ENCODE results near the gene TMEM8B. TPM values are rescaled to one million over a fixed set of nuclear protein-coding genes. Genes with fewer than 3 reads are reported as not detected.

TMEM8B gene
- total and polyA plus RNA-seq, 2 of the 8 experiments (the other 6 are each of a cell fraction or from before 2014, with no cell fraction given), result 7.5 to 10.4 TPM

- H3K9ac ChIP-seq (replicated peaks in 1 of 4; ENCODE audit: extremely low read depth in 1 of 4, low read depth in 3 of 4, low read length in 3 of 4), result peak overlapping the region; percentile 77 to 89 (median 84)
- POLR2A ChIA-PET (ENCODE audit: partially characterized antibody), result interaction anchor here (0.8 to 4.5 kb wide), 22 partner anchors 9 to 296 kb away, joined by 3 to 38 read pairs (median 4); partner anchors contain the start of genes ARHGEF39, CREB3, FAM221B and GBA2
- 10% methylated on average over 24 of the region's 29 CpGs; no CpG with 5 or more reads in 1 of the 2 experiments for WGBS, 2 experiments (ENCODE audit: extremely low coverage in 1 of 2, insufficient coverage in 1 of 2, insufficient read length in 1 of 2, insufficient replicate concordance in 2 of 2, low coverage in 1 of 2, low lambda C conversion rate in 2 of 2, missing lambda C conversion rate in 1 of 2)
- TF ChIP-seq CTCF (IDR thresholded peaks at IDR 0.05; ENCODE audit: control extremely low read depth in 1 of 3, insufficient read depth in 1 of 3, low read depth in 1 of 3, low read length in 3 of 3), result peak; percentile 50 to 55 (median 51)
- no peak for TF ChIP-seq FOSL1 (IDR thresholded peaks at IDR 0.05; ENCODE audit: insufficient read depth, low read depth, low read length)
- TF ChIP-seq SIN3A (conservative IDR thresholded peaks at IDR 0.05 in 1 of 2, IDR thresholded peaks at IDR 0.05 in 1 of 2; ENCODE audit: low read depth in 1 of 2, low read length in 2 of 2), result peak in 1 of 2 experiments; percentile 72; a peak in 2 of 4 replicates
- peak in 1 of 2 experiments; percentile 84; a peak in 1 of 3 replicates for TF ChIP-seq POLR2A (IDR thresholded peaks at IDR 0.05; ENCODE audit: control extremely low read depth in 1 of 2, low read depth in 2 of 2, low read length in 2 of 2)
- TF ChIP-seq SIRT6 (IDR thresholded peaks at IDR 0.05; ENCODE audit: low read length), result no peak
- TF ChIP-seq SRF (IDR thresholded peaks at IDR 0.05; ENCODE audit: low read depth, low read length), result no peak
- peak; percentile 46 for TF ChIP-seq MAX (IDR thresholded peaks at IDR 0.05)
- no peak for TF ChIP-seq CREB1 (IDR thresholded peaks at IDR 0.05)
- TF ChIP-seq NANOG (IDR thresholded peaks at IDR 0.05; ENCODE audit: insufficient read depth, low read depth, low read length, poor library complexity, severe bottlenecking), result no peak
These were observed 14.8 kb upstream of the TMEM8B start for GRCh38 chr9:35814106-35814840.

More at GRCh38 chr9:35814106-35814840, 14.8 kb upstream of the TMEM8B start:
- no peak overlapping the region for H2BK20ac ChIP-seq (ENCODE audit: low read length)
- peak overlapping the region; percentile 75 to 78 for H3K4me2 ChIP-seq (ENCODE audit: insufficient read depth in 1 of 2, low read depth in 2 of 2, low read length in 2 of 2)
- H2AFZ ChIP-seq (ENCODE audit: low read length), result no peak overlapping the region
- H4K20me1 ChIP-seq (replicated peaks in 1 of 2; ENCODE audit: control insufficient read depth in 1 of 2, insufficient read depth in 2 of 2, low read length in 2 of 2), result peaks cover 0 to 2% of the 10 kb centered on the region in 2 experiments
- CTCF ChIA-PET (ENCODE audit: partially characterized antibody), result interaction anchor here (0.6 to 6.2 kb wide), 29 partner anchors 10 to 403 kb away, joined by 3 to 115 read pairs (median 5); partner anchors contain the start of genes CREB3, FAM221B, NPR2 and TLN1
- H3K23me2 ChIP-seq (ENCODE audit: low read depth, low read length), result peaks cover 4% of the 10 kb centered on the region
- H3K4ac ChIP-seq (replicated peaks; ENCODE audit: insufficient read length, low read depth, low read length), result no peak overlapping the region
- H3K23ac ChIP-seq (ENCODE audit: insufficient read length), result no peak overlapping the region
- peaks cover 0 to 3% (median 2%) of the 10 kb centered on the region in 4 experiments; a peak in 1 of 7 replicates for H3K27me3 ChIP-seq (replicated peaks in 1 of 4; ENCODE audit: control insufficient read depth in 3 of 4, extremely low read depth in 1 of 4, insufficient read depth in 3 of 4, low read length in 3 of 4)
- H3K18ac ChIP-seq (ENCODE audit: extremely low read depth, low read length), result peak overlapping the region; percentile 91
- peak overlapping the region; percentile 55 for H3K56ac ChIP-seq (replicated peaks; ENCODE audit: insufficient read length, low read depth, low read length)
- no peak for DNase-seq (ENCODE audit: low read depth in 1 of 2, low spot score in 2 of 2)
- H4K5ac ChIP-seq (ENCODE audit: insufficient read length, low read depth, low read length), result peak overlapping the region; percentile 61
- no peak overlapping the region for H2BK15ac ChIP-seq (ENCODE audit: low read length)
- peak overlapping the region; percentile 85 for H3K27ac ChIP-seq (ENCODE audit: low read depth, low read length)
- H3K79me1 ChIP-seq (ENCODE audit: low read depth, low read length), result no peaks in the 10 kb centered on the region
- no peak overlapping the region for H2BK120ac ChIP-seq (replicated peaks; ENCODE audit: low read depth, low read length)
- no peak for FAIRE-seq
- no peaks in the 10 kb centered on the region; a peak in 1 of 8 replicates for H3K36me3 ChIP-seq (ENCODE audit: control insufficient read depth in 2 of 4, insufficient read depth in 4 of 4, low read length in 3 of 4)
- H3K9me3 ChIP-seq (ENCODE audit: insufficient read depth in 2 of 2, low read depth in 1 of 2, low read length in 1 of 2), result no peaks in the 10 kb centered on the region
- H4K8ac ChIP-seq (ENCODE audit: extremely low read depth, insufficient read depth, low read length), result peak overlapping the region; percentile 88; the same call in 1 of the 2 replicates
- H4K91ac ChIP-seq (replicated peaks; ENCODE audit: insufficient read length, low read length), result peak overlapping the region; percentile 30
- H2BK5ac ChIP-seq (ENCODE audit: low read depth, low read length), result peak overlapping the region; percentile 96
- H3K4me1 ChIP-seq (replicated peaks in 1 of 4; ENCODE audit: control insufficient read depth in 3 of 4, insufficient read depth in 4 of 4, low read length in 3 of 4), result peaks cover 0 to 7% (median 4%) of the 10 kb centered on the region in 4 experiments; a peak in 6 of 7 replicates
- no peak overlapping the region for H2AK5ac ChIP-seq (ENCODE audit: low read depth, low read length)
- H3K14ac ChIP-seq (ENCODE audit: insufficient read length), result no peak overlapping the region
- H2BK12ac ChIP-seq (ENCODE audit: low read depth, low read length), result no peak overlapping the region
- H3K4me3 ChIP-seq (ENCODE audit: extremely low read depth in 1 of 4, insufficient read depth in 2 of 4, low read depth in 3 of 4, low read length in 4 of 4), result peak overlapping the region; percentile 72 to 98 (median 80)
- no peaks in the 10 kb centered on the region for H3K79me2 ChIP-seq (ENCODE audit: control insufficient read depth in 1 of 2, insufficient read depth in 2 of 2, low read length in 2 of 2)
